Stimulated activated CD8-positive, alpha-beta memory T cell treated with anti-CD3 and anti-CD28 coated beads, Interleukin-4, amount 100 ng/mL, for 48 hours (primary cell): ENCODE data around the gene AHRR.

Experiments
- DNase-seq: peaks from one replicate; pipeline ENCODE4 v3.0.0-alpha.2; 2020

Gene AHRR

DNA sequence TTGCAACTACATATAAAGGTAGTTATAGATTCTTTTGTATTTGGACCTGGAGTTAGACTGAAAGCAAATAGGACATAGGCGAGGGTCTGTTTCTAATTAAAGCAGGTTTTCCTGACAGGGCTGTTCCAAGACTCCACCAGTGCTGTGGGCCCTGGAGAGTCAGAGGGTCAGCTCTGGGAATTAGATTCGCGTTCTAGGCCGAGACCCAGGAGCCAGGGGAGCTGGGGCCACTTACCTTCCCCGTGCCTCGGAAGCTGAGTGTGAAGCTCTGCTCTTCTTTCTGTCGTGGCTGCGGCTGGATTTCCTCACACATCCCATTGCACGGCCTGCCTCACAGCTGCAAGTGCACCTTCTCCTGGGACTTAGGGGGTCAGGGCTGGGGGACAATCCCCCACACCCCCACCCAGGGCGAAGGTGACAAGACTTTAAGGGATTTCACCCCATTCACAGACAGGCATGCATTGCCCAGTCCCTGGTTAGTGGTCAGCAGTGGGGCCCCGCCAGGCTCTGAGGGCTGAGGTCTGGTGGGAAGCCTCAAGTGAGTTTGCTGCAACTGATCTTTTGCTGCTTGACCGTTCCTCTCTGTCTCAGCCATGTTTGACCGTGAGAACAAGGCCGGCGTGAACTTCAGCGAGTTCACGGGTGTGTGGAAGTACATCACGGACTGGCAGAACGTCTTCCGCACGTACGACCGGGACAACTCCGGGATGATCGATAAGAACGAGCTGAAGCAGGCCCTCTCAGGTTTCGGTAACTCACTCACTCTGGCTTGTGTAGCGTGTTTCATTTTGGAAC, 15.3 kb upstream of the AHRR start:
- no peak for DNase-seq

DNA sequence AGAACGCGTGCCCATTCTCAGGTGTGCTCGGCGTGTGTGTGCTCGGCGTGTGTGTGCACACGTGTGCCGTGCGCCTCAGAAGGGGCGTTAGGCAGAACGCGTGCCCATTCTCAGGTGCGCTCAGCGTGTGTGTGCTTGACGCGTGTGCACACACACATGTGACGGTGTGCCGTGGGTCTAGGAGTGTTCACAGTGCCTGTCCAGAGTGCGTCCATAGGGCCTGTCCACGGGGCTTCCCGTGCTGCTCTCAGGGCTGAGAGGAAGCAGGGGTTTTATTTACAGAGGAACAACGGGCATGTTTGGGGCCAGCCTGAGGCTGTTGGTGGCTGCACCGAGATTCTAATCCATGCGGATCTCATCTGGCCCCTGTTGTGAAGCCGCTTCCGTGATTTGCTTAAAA, 14.2 kb upstream of the AHRR start:
- DNase-seq: no peak

- DNase-seq: no peak
Measured at GRCh38 chr5:307794-308579, 13.5 kb upstream of the AHRR start.

DNA sequence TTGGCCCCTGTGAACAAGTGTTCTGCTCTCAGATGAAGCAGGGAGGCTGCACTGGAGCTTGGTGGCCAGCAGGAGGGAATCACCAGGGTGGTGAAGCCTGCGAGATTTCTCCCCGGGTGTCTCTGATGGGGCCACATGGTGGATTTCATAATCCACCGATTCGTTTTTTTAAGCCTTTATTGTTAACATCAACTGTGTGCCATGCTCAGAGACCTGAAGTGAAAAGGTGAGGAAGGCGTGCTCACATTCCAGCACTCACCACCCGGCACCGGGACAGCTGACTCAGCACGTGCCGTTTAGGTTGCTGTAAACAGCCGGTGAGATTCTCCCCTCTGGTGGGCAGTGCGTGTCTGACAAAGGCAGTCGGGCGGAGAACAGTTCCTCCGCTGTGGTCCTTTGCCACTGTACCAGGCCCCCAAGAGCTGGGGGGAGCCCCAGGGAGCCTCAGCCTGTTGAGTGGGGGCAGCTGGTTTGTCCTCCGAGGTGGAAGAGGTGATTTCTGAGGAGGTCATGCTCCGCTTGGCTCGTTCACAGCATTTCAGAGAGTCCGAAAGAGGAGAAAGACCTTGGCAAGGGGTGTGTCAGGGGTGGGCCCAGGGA, 12.7 kb upstream of the AHRR start:
- no peak for DNase-seq

DNA sequence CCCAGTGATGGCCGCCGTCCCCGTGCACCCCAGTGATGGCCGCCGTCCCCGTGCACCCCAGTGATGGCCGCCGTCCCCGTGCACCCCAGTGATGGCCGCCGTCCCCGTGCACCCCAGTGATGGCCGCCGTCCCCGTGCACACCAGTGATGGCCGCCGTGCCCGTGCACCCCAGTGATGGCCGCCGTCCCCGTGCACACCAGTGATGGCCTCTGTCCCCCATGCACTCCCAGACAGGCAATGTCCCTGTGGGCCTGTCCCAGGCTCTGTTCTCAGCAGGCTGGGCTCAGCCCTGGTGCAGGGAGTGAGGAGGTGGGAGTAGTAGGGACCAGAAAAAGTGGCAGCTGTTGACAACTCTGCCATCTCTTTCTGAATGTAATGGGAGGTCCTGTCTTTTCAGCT, 11.7 kb upstream of the AHRR start:
- DNase-seq: peak; percentile 8

DNA sequence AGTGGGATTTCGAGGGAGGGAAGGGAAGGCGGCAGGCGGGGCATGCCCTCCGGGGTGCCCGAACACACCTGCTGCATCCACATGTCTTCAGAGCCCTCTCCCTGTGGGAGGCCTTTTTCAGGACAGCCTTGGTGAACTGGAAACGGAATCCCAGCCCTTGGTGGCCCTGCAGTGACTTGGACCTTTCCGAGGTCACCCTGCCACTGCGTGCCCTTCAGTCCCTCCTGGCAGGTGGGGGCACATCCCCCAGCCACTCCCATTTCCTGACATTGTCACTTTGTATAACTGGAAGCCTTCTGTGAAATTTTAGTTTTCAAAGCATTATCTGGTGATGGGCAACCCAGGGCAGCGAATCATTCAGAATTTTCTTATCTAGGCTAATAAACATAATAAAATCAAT, 11.0 kb upstream of the AHRR start:
- peak; percentile 11 for DNase-seq

DNA sequence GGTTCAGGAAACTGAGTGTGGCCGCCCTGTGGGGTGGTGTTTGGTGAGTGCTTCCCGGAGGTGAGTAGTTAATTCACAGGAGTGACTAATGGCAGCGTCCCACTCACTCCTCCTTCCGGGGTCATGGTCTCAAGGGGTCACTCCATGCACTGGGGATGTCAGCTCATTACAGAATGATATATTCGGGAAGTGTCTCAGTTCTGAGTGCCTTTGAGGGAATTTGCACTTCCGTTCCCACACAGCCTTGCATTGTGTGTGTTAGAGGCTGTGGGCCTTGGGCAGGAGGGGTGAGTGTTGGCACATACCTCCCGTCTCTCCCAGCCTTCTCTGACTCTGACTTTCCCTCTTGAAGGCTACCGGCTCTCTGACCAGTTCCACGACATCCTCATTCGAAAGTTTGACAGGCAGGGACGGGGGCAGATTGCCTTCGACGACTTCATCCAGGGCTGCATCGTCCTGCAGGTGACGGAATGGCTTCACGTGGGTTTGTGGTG, 10.5 kb upstream of the AHRR start:
- DNase-seq: peak; percentile 16

- DNase-seq: no peak
Measured at GRCh38 chr5:311963-312362, 9.6 kb upstream of the AHRR start.

GRCh38 chr5:312845-313244, 8.7 kb upstream of the AHRR start:
- DNase-seq: no peak

GRCh38 chr5:313265-313664, 8.2 kb upstream of the AHRR start:
- DNase-seq: no peak

DNA sequence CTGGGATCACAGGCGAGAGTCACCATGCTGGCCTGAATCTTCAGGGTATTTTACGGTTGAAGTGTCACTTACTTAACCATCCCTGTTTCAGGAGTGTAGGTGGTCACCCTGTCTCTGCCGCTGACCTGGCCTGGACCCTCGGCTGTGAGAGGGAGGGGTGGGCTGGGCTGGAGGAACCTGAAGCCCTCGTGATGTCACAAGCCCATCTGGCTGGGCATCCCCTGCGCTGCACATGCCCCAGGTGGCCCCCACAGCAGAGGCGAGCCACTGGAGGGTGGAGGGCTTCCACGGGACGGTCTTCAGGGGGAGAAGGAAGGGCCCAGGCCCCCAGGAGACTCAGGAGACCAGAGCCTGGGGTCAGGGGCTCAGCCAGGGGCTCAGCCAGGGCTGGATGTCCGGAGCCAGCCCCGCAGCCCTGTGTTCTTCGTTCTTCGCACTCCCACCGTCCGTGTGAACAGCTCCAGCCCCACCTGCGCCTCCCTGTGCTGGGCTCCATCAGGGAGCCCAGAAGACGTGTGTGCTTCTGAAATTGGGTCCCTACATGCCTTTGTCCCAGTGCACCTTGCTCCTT, 7.6 kb upstream of the AHRR start:
- no peak for DNase-seq

DNA sequence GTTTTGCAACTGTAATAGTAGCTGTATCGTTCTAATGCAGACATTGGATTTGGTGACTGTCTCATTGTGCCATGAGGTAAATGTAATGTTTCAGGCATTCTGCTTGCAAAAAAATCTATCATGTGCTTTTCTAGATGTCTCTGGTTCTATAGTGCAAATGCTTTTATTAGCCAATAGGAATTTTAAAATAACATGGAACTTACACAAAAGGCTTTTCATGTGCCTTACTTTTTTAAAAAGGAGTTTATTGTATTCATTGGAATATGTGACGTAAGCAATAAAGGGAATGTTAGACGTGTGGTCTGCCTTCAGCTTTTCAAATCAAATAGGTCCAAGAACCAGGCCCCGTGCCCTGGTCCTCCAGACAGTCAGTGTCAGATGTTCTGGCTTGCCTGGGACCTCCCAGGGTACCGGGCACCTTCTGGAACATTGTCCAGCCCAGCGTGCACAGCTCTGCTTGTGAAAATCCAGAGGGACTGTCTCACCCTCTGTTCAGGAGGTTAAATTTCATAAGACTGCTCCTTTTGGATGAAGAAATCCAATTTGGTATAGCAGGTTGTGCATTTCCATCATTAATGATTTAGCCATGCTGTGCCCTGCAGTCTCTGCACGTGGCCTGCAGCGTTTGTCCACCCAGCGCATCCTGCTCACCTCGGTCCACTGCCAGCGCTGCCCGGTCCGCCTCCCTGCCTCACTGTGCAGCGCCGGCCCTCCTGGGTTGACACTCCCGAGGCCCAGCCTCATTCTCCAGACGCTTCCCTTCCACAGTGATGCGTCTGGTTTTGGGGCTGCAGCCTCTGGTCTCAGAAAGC, 6.6 kb upstream of the AHRR start:
- DNase-seq: no peak

- DNase-seq: no peak
Measured at GRCh38 chr5:315488-316209, 5.9 kb upstream of the AHRR start.

DNA sequence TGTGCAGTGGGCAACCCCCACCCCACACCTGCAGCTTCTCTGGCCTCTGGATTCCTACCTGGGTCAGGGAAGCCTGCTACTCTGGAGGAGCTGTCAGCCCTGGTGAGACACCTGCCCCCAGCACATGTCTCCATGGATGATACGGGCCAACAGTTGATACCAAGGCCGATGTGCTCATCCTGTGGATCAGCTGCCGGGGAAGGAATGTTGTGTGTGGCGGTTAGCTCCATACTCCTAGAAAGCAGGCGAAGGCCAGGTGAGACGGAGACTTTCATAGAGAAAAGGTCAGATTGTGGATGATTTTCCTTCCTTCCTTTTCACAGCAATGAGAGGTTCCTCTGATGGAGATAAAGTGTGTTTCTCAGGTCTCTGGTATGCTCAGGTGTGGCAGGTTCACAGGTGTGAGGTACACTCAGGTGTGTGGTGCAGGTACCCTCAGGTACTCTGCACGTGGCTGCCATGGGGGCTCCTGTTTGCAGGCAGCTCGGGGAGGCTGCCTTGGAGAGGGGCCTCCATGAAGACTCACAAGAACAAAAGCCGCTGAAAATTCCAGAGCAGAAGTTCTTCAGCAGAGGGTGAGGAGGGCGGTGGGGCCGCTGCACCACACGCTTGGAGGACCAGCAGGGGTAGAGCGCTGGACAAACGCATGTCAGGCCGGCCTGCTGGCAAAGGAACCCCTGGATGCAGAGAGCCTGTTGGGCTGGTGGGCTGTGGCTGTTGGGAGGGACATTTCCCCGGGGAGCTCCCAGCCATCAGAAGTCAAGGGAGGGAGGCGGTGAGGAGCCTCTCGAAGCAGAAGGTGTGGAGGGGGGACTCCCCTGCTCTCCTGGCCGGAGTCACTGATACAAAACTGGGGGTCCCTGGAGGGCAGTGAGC, 5.1 kb upstream of the AHRR start:
- no peak for DNase-seq

GRCh38 chr5:317086-317811, 4.3 kb upstream of the AHRR start:
- DNase-seq: peak; percentile 80

DNA sequence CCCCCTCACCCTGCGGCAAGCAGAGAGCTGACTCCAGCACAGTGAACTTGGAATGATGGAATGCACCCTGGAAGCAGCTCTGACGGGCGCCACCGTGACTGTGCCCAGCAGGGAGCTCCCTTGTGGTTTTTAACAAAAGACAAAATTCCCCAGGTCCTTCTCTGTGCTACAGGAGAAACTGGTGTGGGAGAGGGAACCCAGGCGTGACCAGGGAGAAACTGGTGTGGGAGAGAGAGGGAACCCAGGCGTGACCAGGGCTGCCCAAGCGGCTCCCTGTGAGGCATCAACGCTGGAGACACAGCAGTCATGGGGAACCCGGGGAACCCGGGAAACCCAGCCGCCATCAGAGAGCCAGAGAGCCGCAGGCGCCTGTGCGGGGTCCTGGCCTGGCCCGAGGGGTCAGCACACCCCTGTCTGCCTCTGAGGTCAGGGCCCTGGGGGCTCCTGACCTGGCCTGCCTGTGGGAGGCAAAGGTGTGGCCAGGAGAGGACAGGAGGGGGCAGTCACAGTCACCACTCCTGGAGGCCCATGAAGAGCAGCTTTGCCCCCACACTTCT, 3.1 kb upstream of the AHRR start:
- DNase-seq: no peak

GRCh38 chr5:318931-319601, 2.4 kb upstream of the AHRR start:
- no peak for DNase-seq

DNA sequence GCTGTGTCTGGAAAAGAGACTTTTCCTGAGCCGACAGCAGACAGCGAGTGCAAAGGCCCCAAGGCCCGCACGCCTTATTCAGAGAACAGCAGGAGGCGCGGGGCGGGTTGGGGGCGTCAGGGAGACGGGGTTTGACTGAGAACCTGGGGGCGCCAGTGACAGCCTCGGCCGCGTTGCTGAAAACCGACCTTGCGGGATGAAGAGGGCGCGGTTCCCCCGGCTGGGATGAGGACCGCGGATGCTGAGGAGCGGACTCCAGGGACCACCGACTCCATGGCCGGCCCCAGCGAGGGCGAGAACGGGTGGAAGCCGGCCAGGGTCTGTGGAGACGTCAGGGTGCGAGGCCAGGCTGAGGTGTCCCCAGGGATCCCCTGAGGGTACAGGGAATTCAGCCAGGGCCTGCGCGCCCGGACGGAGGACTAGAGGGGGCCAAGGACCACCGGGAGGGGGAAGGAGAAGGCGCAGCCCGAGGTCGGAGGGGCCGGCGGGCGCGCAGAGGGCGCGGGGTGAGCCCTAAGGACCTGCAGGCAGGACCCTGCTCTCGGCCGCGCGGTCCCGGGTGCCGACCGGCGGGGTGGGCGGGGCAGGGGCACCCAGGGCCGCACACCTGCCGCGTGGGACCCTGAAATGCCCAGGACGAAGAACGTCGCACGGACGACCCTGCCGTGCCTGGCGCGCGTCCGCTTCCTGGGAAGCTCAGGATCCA, 837 bp upstream of the AHRR start:
- peak; percentile 37 for DNase-seq
